Measurements from ENCODE around the gene HOXC9. TPM values are rescaled to one million over a fixed set of nuclear protein-coding genes. Genes with fewer than 3 reads are reported as not detected.

HOXC9 gene
- total RNA-seq, 6 donors from 2014 or later: 0.17 to 0.23 TPM; not detected in 4

- Histone ChIP-seq H3K27me3 (peaks cover 2 to 98% (median 48%) of the 10 kb centered on the region in 4 donors), H3K36me3 (no peaks in the 10 kb centered on the region), H3K9me3 (peaks cover 0 to 10% (median 7%) of the 10 kb centered on the region in 4 donors), H3K27ac (no peak overlapping the region), H3K4me1 (peaks cover 12 to 36% (median 12%) of the 10 kb centered on the region in 4 donors), H3K4me3 (no peak overlapping the region)
- WGBS, 2 donors: 29 to 32% methylated on average over 7 of the region's 7 CpGs
- ATAC-seq (ENCODE audit: low FRiP score in 2 of 2): no peak
- TF ChIP-seq CTCF (IDR thresholded peaks at IDR 0.05) (no peak), EP300 (IDR thresholded peaks at IDR 0.05) (no peak), POLR2AphosphoS5 (IDR thresholded peaks at IDR 0.05) (no peak), POLR2A (IDR thresholded peaks at IDR 0.05) (no peak)
- no peak for DNase-seq
These were observed 30.5 kb downstream of the HOXC9 start for GRCh38 chr12:54030442-54030801.

DNA sequence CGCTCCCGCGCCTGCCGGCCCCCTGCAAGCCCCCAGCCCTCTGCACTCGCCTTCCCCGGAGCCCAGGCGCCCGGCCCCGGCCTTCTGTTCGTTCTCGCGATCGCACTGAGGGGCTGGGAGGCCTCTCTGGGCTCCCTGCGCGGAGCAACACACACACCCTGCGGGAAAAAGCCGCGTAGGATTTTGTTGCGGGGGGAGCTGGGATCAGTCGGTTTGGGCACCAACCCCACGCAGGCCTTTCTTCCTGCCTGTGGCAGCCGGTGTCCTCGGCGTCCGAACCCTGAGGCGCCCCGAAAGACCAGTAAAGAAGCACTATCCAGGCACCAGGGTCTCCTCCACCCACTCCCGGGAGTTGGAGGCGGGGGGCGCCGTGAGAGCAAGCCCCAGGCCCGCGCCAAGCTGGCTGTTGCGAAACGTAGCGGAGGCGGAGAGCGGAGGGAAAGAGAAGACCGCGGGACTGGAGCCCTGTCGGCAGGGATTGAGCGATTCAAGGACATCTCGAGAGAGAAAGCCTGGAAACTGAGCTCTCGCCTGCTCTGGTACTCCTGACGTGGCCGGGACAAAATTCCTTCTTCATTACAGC is 31.0 kb downstream of the HOXC9 start:
- H3K4me1 ChIP-seq: peaks cover 12 to 36% (median 12%) of the 10 kb centered on the region in 4 donors
- peaks cover 2 to 98% (median 47%) of the 10 kb centered on the region in 4 donors for H3K27me3 ChIP-seq
- DNase-seq (peak in 1 of 2 donors; percentile 84), ATAC-seq (ENCODE audit: low FRiP score in 2 of 2) (peak in 1 of 2 donors; percentile 52)
- no peak for TF ChIP-seq POLR2A (IDR thresholded peaks at IDR 0.05)
- no peak for TF ChIP-seq CTCF (IDR thresholded peaks at IDR 0.05)
- TF ChIP-seq POLR2AphosphoS5 (IDR thresholded peaks at IDR 0.05): no peak
- no peak for TF ChIP-seq EP300 (IDR thresholded peaks at IDR 0.05)
- no peak overlapping the region for H3K4me3 ChIP-seq
- H3K27ac ChIP-seq: no peak overlapping the region
- H3K9me3 ChIP-seq: peaks cover 0 to 10% (median 7%) of the 10 kb centered on the region in 4 donors
- 6 to 10% methylated on average over 10 to 43 of the region's 46 CpGs for WGBS, 2 donors
- no peaks in the 10 kb centered on the region for H3K36me3 ChIP-seq

- peak in 1 of 2 donors; percentile 47 for DNase-seq
- H3K9me3 ChIP-seq: peaks cover 0 to 10% (median 7%) of the 10 kb centered on the region in 4 donors
- TF ChIP-seq EP300 (IDR thresholded peaks at IDR 0.05): no peak
- TF ChIP-seq POLR2AphosphoS5 (IDR thresholded peaks at IDR 0.05): no peak
- no peak for TF ChIP-seq POLR2A (IDR thresholded peaks at IDR 0.05)
- no peak for TF ChIP-seq CTCF (IDR thresholded peaks at IDR 0.05)
- H3K27me3 ChIP-seq: peaks cover 2 to 98% (median 46%) of the 10 kb centered on the region in 4 donors
- H3K36me3 ChIP-seq: no peaks in the 10 kb centered on the region
- H3K4me1 ChIP-seq: peaks cover 12 to 36% (median 12%) of the 10 kb centered on the region in 4 donors
- ATAC-seq (ENCODE audit: low FRiP score in 2 of 2): no peak
- 26 to 33% methylated on average over 16 of the region's 16 CpGs for WGBS, 2 donors
- no peak overlapping the region for H3K27ac ChIP-seq
- no peak overlapping the region for H3K4me3 ChIP-seq
These were observed 31.5 kb downstream of the HOXC9 start for GRCh38 chr12:54031480-54031879.

DNA sequence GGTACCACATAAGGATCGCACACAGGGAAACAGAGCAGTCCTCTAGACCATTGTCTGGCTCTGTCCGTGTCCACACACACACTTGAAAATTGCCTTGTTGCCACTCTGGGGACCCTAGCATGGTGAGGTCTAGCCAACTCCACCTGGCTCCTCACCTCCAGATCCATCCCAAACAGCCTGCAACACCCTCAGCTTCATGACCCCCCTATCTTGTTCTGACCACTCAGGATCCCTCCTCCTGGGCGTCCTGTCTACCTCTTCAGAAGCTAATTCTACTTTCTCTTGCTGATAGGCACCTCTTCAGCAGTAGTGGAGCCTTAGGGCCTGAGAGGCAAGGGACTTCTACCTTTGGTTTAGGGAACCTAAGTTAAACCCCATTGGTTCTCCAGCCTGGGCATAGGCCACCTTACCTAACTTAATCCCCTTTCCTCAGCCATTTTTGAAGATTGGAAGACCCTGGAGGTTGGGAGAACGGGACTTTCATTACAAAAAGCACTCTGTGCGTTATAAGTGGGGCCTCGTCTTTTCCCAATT is 32.2 kb downstream of the HOXC9 start:
- Histone ChIP-seq H3K4me3 (no peak overlapping the region), H3K27ac (no peak overlapping the region), H3K27me3 (peaks cover 0 to 92% (median 45%) of the 10 kb centered on the region in 4 donors), H3K4me1 (peaks cover 12 to 36% (median 12%) of the 10 kb centered on the region in 4 donors), H3K9me3 (peaks cover 0 to 10% (median 7%) of the 10 kb centered on the region in 4 donors), H3K36me3 (no peaks in the 10 kb centered on the region)
- no peak for DNase-seq
- TF ChIP-seq CTCF (IDR thresholded peaks at IDR 0.05) (no peak), POLR2A (IDR thresholded peaks at IDR 0.05) (no peak), POLR2AphosphoS5 (IDR thresholded peaks at IDR 0.05) (no peak), EP300 (IDR thresholded peaks at IDR 0.05) (no peak)
- 30 to 32% methylated on average over 6 of the region's 6 CpGs for WGBS, 2 donors
- ATAC-seq (ENCODE audit: low FRiP score in 2 of 2): no peak

Measured in upper lobe of left lung (tissue), 6 donors.